Measurements from ENCODE around the gene C1QL2.

Gene C1QL2

GRCh38 chr2:119160361-119160990 lies 1.9 kb upstream of the C1QL2 start:
- no peak for TF ChIP-seq CTCF (IDR thresholded peaks at IDR 0.05; ENCODE audit: control extremely low read depth, extremely low read depth, low read depth, missing control alignments)
- DNase-seq (ENCODE audit: extremely low spot score) = no peak
- ChIA-PET CTCF (interaction anchor here (1.0 to 1.7 kb wide), 2 partner anchors 10 to 13 kb away, joined by 3 to 5 read pairs; no protein-coding TSS in a partner anchor), POLR2A (no interaction called here)

GRCh38 chr2:119157850-119158511 lies 570 bp downstream of the C1QL2 start:
- ChIA-PET POLR2A (no interaction called here), CTCF (no interaction called here)
- TF ChIP-seq CTCF (IDR thresholded peaks at IDR 0.05; ENCODE audit: control extremely low read depth, extremely low read depth, low read depth, missing control alignments) = no peak
- no peak for DNase-seq (ENCODE audit: extremely low spot score)

- CTCF ChIA-PET = no interaction called here
- no peak for TF ChIP-seq CTCF (IDR thresholded peaks at IDR 0.05; ENCODE audit: control extremely low read depth, extremely low read depth, low read depth, missing control alignments)
- no peak for DNase-seq (ENCODE audit: extremely low spot score)
- POLR2A ChIA-PET = no interaction called here
These were observed 1.4 kb downstream of the C1QL2 start for GRCh38 chr2:119156891-119157773.

DNA sequence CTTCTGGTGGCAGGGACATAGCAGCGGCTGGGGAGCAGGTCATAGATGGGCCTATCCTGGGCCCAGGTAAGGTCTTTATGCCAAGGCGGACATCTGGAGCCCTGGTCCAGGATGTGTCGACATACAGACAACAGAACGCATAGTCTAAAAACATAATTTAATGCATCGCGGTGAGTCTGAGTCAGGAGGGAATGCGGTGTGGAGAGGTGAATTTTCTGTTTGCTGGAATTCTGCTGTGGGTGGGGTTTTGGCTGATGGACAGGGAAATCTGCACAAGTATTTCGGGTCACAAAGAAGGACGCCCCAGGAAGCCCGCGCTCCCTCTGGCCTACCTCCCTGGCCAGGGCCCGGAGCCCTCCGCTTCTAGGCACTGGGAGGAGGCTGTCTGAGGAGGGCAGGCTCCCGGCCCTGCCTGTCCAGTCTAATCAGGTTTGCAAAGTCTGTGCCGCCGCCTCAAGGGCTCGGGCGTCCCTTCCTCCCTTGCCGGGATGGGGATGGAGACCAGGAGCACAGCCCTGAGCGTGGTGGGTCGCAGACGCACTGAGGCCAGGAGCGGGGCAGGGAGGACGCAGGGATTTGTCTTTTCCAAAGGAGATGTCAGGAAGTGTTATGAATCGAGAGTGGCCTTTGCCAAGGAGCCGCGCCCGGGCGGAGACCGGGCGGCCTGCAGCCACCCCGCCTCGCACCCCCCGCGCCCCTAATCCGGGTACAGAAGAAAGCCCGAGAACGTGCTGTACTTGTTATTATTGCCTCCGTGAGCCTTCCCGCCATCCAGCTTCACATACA lies 2.3 kb downstream of the C1QL2 start:
- CTCF ChIA-PET = no interaction called here
- POLR2A ChIA-PET = no interaction called here
- no peak for DNase-seq (ENCODE audit: extremely low spot score)
- no peak for TF ChIP-seq CTCF (IDR thresholded peaks at IDR 0.05; ENCODE audit: control extremely low read depth, extremely low read depth, low read depth, missing control alignments)

- ChIA-PET CTCF (interaction anchor here (1.6 to 2.3 kb wide), 2 partner anchors 11 to 19 kb away, joined by 4 to 6 read pairs; no protein-coding TSS in a partner anchor), POLR2A (no interaction called here)
- DNase-seq (ENCODE audit: extremely low spot score) = no peak
- no peak for TF ChIP-seq CTCF (IDR thresholded peaks at IDR 0.05; ENCODE audit: control extremely low read depth, extremely low read depth, low read depth, missing control alignments)
These were observed 2.9 kb downstream of the C1QL2 start for GRCh38 chr2:119155633-119156032.

DNA sequence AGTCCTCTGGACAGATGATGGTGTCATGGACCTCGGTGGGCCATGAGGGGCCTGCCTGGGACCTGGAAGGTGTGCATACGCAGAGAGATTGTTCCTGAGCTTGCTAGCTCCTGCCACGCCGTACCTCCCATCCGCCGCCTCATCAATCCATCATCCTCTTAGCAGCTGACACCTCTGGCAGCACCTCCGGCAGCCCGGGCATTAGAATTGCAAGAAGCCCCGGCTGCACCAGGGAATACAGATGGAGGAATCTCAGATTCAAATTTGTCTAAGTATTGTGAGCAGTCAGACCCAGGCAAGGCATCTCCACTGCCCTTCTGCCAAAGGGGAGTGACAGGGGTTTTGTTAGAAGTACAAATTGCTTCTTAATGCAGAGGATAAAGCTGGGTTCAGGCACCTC lies 4.5 kb downstream of the C1QL2 start:
- ChIA-PET CTCF (interaction anchor here (1.6 to 2.3 kb wide), 2 partner anchors 12 to 21 kb away, joined by 4 to 6 read pairs; no protein-coding TSS in a partner anchor), POLR2A (no interaction called here)
- no peak for DNase-seq (ENCODE audit: extremely low spot score)
- TF ChIP-seq CTCF (IDR thresholded peaks at IDR 0.05; ENCODE audit: control extremely low read depth, extremely low read depth, low read depth, missing control alignments) = no peak
